Activated CD8-positive, alpha-beta T cell treated with anti-CD3 and anti-CD28 coated beads for 36 hours (primary cell): ENCODE results near the gene MTUS2. TPM values are rescaled to one million over a fixed set of nuclear protein-coding genes. Genes with fewer than 3 reads are reported as not detected.

Experiments used
- ATAC-seq: fragments of 200-7000 bp; cut with Tn5 transposase; one replicate; pipeline ENCODE4 v1.10.0; 2021; ENCODE audit warnings: mild to moderate bottlenecking, moderate library complexity
- CTCF ChIA-PET: fragments of 350-600 bp; sonication (Branson Sonifier 250); formaldehyde crosslinking; loops from one replicate; lab custom pipeline; 2021; ENCODE audit warnings: antibody characterized with exemption; lab: Charles Lee
- POLR2A ChIA-PET: fragments of 350-600 bp; sonication (Branson Sonifier 250); formaldehyde crosslinking; loops from one replicate; lab custom pipeline; 2021; ENCODE audit warnings: antibody characterized with exemption; lab: Charles Lee
- DNase-seq: peaks from one replicate; pipeline ENCODE4 v3.0.0-alpha.2; 2020
- H3K27ac Mint-ChIP-seq: one replicate; pipeline ENCODE4 v1.8.0; 2021; ENCODE audit warnings: mild to moderate bottlenecking, mixed read lengths
- H3K27me3 Mint-ChIP-seq: one replicate; pipeline ENCODE4 v1.8.0; 2021; ENCODE audit warnings: mixed read lengths
- H3K36me3 Mint-ChIP-seq: one replicate; pipeline ENCODE4 v1.8.0; 2021; ENCODE audit warnings: low read depth, mixed read lengths
- H3K4me1 Mint-ChIP-seq: one replicate; pipeline ENCODE4 v1.8.0; 2021; ENCODE audit warnings: low read depth, mixed read lengths
- H3K4me3 Mint-ChIP-seq: one replicate; pipeline ENCODE4 v1.8.0; 2021; ENCODE audit warnings: mild to moderate bottlenecking, moderate library complexity, mixed read lengths
- H3K9me3 Mint-ChIP-seq: one replicate; pipeline ENCODE4 v1.8.0; 2021; ENCODE audit warnings: mixed read lengths
- CTCF ChIP-seq: fragments of 200-600 bp; IDR thresholded peaks from one replicate; pipeline ENCODE4 v1.8.0; 2022; ENCODE audit warnings: antibody characterized with exemption, mild to moderate bottlenecking
- intact Hi-C: fragments of 100-400 bp; cut with micrococcal nuclease; formaldehyde crosslinking; loops from one replicate; pipeline ENCODE4 v1.10.0; 2022
- total RNA-seq, 2 experiments: library from RNA; stranded (reverse); gene quantifications; one replicate each; pipeline ENCODE4 v1.2.3, GENCODE V29; 2021

Gene MTUS2
- total RNA-seq, 2 experiments from 2014 or later = not detected

- intact Hi-C loops = no loop called here
- Mint-ChIP-seq H3K27me3 (peaks cover 3% of the 10 kb centered on the region), H3K9me3 (no peaks in the 10 kb centered on the region), H3K36me3 (no peaks in the 10 kb centered on the region), H3K27ac (no peak overlapping the region), H3K4me1 (no peaks in the 10 kb centered on the region), H3K4me3 (no peak overlapping the region)
- ChIA-PET CTCF (interaction anchor here (0.6 to 1.0 kb wide), 3 partner anchors 9 to 70 kb away, joined by 3 to 4 read pairs (median 3); no protein-coding TSS in a partner anchor), POLR2A (no interaction called here)
- no peak for ATAC-seq
- TF ChIP-seq CTCF = no peak
- DNase-seq = no peak
These were observed 618.6 kb downstream of the MTUS2 start for GRCh38 chr13:29438769-29439168.

- Mint-ChIP-seq H3K4me3 (no peak overlapping the region), H3K36me3 (no peaks in the 10 kb centered on the region), H3K9me3 (no peaks in the 10 kb centered on the region), H3K4me1 (no peaks in the 10 kb centered on the region), H3K27me3 (peaks cover 6% of the 10 kb centered on the region), H3K27ac (no peak overlapping the region)
- CTCF ChIA-PET = interaction anchor here (1.0 kb wide), 1 partner anchor 15 kb away, joined by 3 read pairs; no protein-coding TSS in a partner anchor
- ATAC-seq = no peak
- POLR2A ChIA-PET = no interaction called here
- DNase-seq = no peak
- no peak for TF ChIP-seq CTCF
- intact Hi-C loops = no loop called here
These were observed 619.7 kb downstream of the MTUS2 start for GRCh38 chr13:29439601-29440388.

- POLR2A ChIA-PET = no interaction called here
These were observed 621.2 kb downstream of the MTUS2 start for GRCh38 chr13:29441306-29441705.

GRCh38 chr13:29446016-29446415 lies 625.9 kb downstream of the MTUS2 start:
- TF ChIP-seq CTCF = no peak
- H3K36me3 Mint-ChIP-seq = no peaks in the 10 kb centered on the region
- H3K27ac Mint-ChIP-seq = no peak overlapping the region
- no peak for DNase-seq
- H3K4me3 Mint-ChIP-seq = no peak overlapping the region
- CTCF ChIA-PET = no interaction called here
- ATAC-seq = no peak
- no peaks in the 10 kb centered on the region for H3K4me1 Mint-ChIP-seq
- POLR2A ChIA-PET = no interaction called here
- intact Hi-C loops = no loop called here
- H3K27me3 Mint-ChIP-seq = peaks cover 13% of the 10 kb centered on the region
- H3K9me3 Mint-ChIP-seq = no peaks in the 10 kb centered on the region

More at GRCh38 chr13:29441306-29441705, 621.2 kb downstream of the MTUS2 start:
- ATAC-seq (no peak), DNase-seq (no peak)
- Mint-ChIP-seq H3K36me3 (no peaks in the 10 kb centered on the region), H3K4me3 (no peak overlapping the region), H3K4me1 (no peaks in the 10 kb centered on the region), H3K27ac (no peak overlapping the region), H3K27me3 (peaks cover 6% of the 10 kb centered on the region), H3K9me3 (no peaks in the 10 kb centered on the region)
- CTCF ChIA-PET = no interaction called here
- intact Hi-C loops = no loop called here
- TF ChIP-seq CTCF = no peak

- intact Hi-C loops = no loop called here
- Mint-ChIP-seq H3K9me3 (no peaks in the 10 kb centered on the region), H3K4me1 (no peaks in the 10 kb centered on the region), H3K4me3 (no peak overlapping the region), H3K27ac (no peak overlapping the region), H3K36me3 (no peaks in the 10 kb centered on the region), H3K27me3 (peaks cover 10% of the 10 kb centered on the region)
- DNase-seq (no peak), ATAC-seq (no peak)
- ChIA-PET POLR2A (no interaction called here), CTCF (interaction anchor here (0.8 kb wide), 1 partner anchor 10 kb away, joined by 4 read pairs; no protein-coding TSS in a partner anchor)
- no peak for TF ChIP-seq CTCF
These were observed 628.0 kb downstream of the MTUS2 start for GRCh38 chr13:29448174-29448573.
